ENCODE measurements around the gene MSH2.
"Not testable (repeated sequence)": the region's sequence is repeated elsewhere in the genome, so short reads cannot be mapped to it uniquely, and the experiment has no call there.

MSH2 gene

GRCh38 chr2:47422560-47422959 is 19.6 kb downstream of the MSH2 start:
- peaks cover 21% of the 10 kb centered on the region for H3K36me3 ChIP-seq (replicated peaks; ENCODE audit: low read depth, low read length)
- no peak overlapping the region for H3K27ac ChIP-seq (ENCODE audit: low read length)

GRCh38 chr2:47426786-47427185 is 23.8 kb downstream of the MSH2 start:
- Histone ChIP-seq H3K36me3 (replicated peaks; ENCODE audit: low read depth, low read length) (peaks cover 33% of the 10 kb centered on the region), H3K9me3 (ENCODE audit: insufficient read depth, low read length) (no peaks in the 10 kb centered on the region), H2AFZ (ENCODE audit: low read depth, low read length) (no peak overlapping the region), H3K4me1 (ENCODE audit: low read length) (no peaks in the 10 kb centered on the region), H3K4me3 (ENCODE audit: low read length) (no peak overlapping the region), H3K9ac (ENCODE audit: low read length) (no peak overlapping the region), H3K4me2 (ENCODE audit: low read length) (no peak overlapping the region), H3K27me3 (ENCODE audit: low read depth, low read length) (no peaks in the 10 kb centered on the region), H3K79me2 (ENCODE audit: low read length) (no peaks in the 10 kb centered on the region), H4K20me1 (ENCODE audit: insufficient read depth, low read length) (no peaks in the 10 kb centered on the region), H3K27ac (ENCODE audit: low read length) (no peak overlapping the region)
- TF ChIP-seq EZH2phosphoT487 (IDR thresholded peaks at IDR 0.05; ENCODE audit: low read depth) = no peak
- TF ChIP-seq CTCF (IDR thresholded peaks at IDR 0.05; ENCODE audit: low read depth, low read length) = no peak

More at GRCh38 chr2:47422560-47422959, 19.6 kb downstream of the MSH2 start:
- TF ChIP-seq CTCF (IDR thresholded peaks at IDR 0.05; ENCODE audit: low read depth, low read length) = no peak
- no peak for TF ChIP-seq EZH2phosphoT487 (IDR thresholded peaks at IDR 0.05; ENCODE audit: low read depth)
- H3K4me1 ChIP-seq (ENCODE audit: low read length) = no peaks in the 10 kb centered on the region
- no peaks in the 10 kb centered on the region for H4K20me1 ChIP-seq (ENCODE audit: insufficient read depth, low read length)
- H3K79me2 ChIP-seq (ENCODE audit: low read length) = no peaks in the 10 kb centered on the region
- no peak overlapping the region for H2AFZ ChIP-seq (ENCODE audit: low read depth, low read length)
- no peak overlapping the region for H3K9ac ChIP-seq (ENCODE audit: low read length)
- no peaks in the 10 kb centered on the region for H3K9me3 ChIP-seq (ENCODE audit: insufficient read depth, low read length)
- H3K4me2 ChIP-seq (ENCODE audit: low read length) = no peak overlapping the region
- no peak overlapping the region for H3K4me3 ChIP-seq (ENCODE audit: low read length)
- no peaks in the 10 kb centered on the region for H3K27me3 ChIP-seq (ENCODE audit: low read depth, low read length)

- Histone ChIP-seq H3K4me1 (ENCODE audit: low read length) (no peaks in the 10 kb centered on the region), H2AFZ (ENCODE audit: low read depth, low read length) (no peak overlapping the region), H3K9me3 (ENCODE audit: insufficient read depth, low read length) (no peaks in the 10 kb centered on the region), H3K9ac (ENCODE audit: low read length) (no peak overlapping the region), H4K20me1 (ENCODE audit: insufficient read depth, low read length) (no peaks in the 10 kb centered on the region), H3K4me2 (ENCODE audit: low read length) (no peak overlapping the region), H3K4me3 (ENCODE audit: low read length) (no peak overlapping the region), H3K27me3 (ENCODE audit: low read depth, low read length) (no peaks in the 10 kb centered on the region), H3K79me2 (ENCODE audit: low read length) (no peaks in the 10 kb centered on the region), H3K27ac (ENCODE audit: low read length) (no peak overlapping the region), H3K36me3 (replicated peaks; ENCODE audit: low read depth, low read length) (peaks cover 27% of the 10 kb centered on the region)
- TF ChIP-seq CTCF (IDR thresholded peaks at IDR 0.05; ENCODE audit: low read depth, low read length) (no peak), EZH2phosphoT487 (IDR thresholded peaks at IDR 0.05; ENCODE audit: low read depth) (no peak)
Observed at GRCh38 chr2:47429795-47430194, 26.8 kb downstream of the MSH2 start.

GRCh38 chr2:47433006-47433405 is 30.1 kb downstream of the MSH2 start:
- not testable (repeated sequence) for H3K79me2 ChIP-seq (ENCODE audit: low read length); H3K27ac ChIP-seq (ENCODE audit: low read length); H3K9me3 ChIP-seq (ENCODE audit: insufficient read depth, low read length); H2AFZ ChIP-seq (ENCODE audit: low read depth, low read length); H3K4me1 ChIP-seq (ENCODE audit: low read length); H3K9ac ChIP-seq (ENCODE audit: low read length); H3K4me2 ChIP-seq (ENCODE audit: low read length); H3K4me3 ChIP-seq (ENCODE audit: low read length); H4K20me1 ChIP-seq (ENCODE audit: insufficient read depth, low read length); H3K27me3 ChIP-seq (ENCODE audit: low read depth, low read length)
- H3K36me3 ChIP-seq (replicated peaks; ENCODE audit: low read depth, low read length) = peaks cover 30% of the 10 kb centered on the region

GRCh38 chr2:47433445-47433844 is 30.5 kb downstream of the MSH2 start:
- H3K4me3 ChIP-seq (ENCODE audit: low read length); H4K20me1 ChIP-seq (ENCODE audit: insufficient read depth, low read length); H3K9ac ChIP-seq (ENCODE audit: low read length); H3K4me1 ChIP-seq (ENCODE audit: low read length); H2AFZ ChIP-seq (ENCODE audit: low read depth, low read length); H3K27ac ChIP-seq (ENCODE audit: low read length); H3K27me3 ChIP-seq (ENCODE audit: low read depth, low read length); H3K4me2 ChIP-seq (ENCODE audit: low read length); H3K9me3 ChIP-seq (ENCODE audit: insufficient read depth, low read length); H3K79me2 ChIP-seq (ENCODE audit: low read length): not testable (repeated sequence)
- H3K36me3 ChIP-seq (replicated peaks; ENCODE audit: low read depth, low read length) = peaks cover 34% of the 10 kb centered on the region
